GM19452 (cell line): ENCODE results near the gene OR5T2.
"Not testable (repeated sequence)": the region's sequence is repeated elsewhere in the genome, so short reads cannot be mapped to it uniquely, and the experiment has no call there.

ENCODE experiments used
- ATAC-seq: cut with Tn5 transposase; IDR thresholded peaks from one replicate; pipeline ENCODE4 v1.9.1; 2021; ENCODE audit not compliant: unreplicated experiment

Gene OR5T2

GRCh38 chr11:56234155-56234554 is at the start of gene OR5T2:
Gene OR5T2, minus strand, starts transcription at chr11:56234255. Its CDS starts 1,193 bp downstream, at chr11:56233062.
- no peak for ATAC-seq

DNA sequence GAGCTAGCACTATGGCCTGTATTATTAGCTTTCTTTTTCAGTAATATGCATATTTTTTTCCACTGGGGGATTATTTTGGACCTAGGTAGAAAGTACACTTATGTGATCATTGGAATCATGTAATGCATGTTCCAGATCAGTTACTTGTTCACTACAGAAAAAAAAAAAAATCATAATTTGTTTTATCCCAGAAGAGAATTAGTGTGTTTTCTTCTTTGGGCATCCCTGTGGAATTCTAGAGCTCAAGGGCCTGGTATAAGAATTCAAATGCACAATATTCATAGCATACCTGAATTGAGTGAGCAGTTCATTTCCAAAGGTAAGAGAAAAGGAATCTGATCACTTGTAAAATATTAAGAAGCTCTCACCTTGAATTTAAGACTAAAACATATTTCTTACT is 39.8 kb upstream of the OR5T2 start, which contains the start of gene OR5T1:
TSS of gene OR5T1 (plus strand) at position 301 of the 400 bp plus-strand sequence. CDS start 1,485 bp downstream, outside the sequence.
- no peak for ATAC-seq

- ATAC-seq = no peak
These were observed 37.0 kb upstream of the OR5T2 start for GRCh38 chr11:56271092-56271491.

- no peak for ATAC-seq
These were observed 17.9 kb upstream of the OR5T2 start, which contains the start of gene OR5T3 for GRCh38 chr11:56251954-56252353. Gene OR5T3, plus strand, starts transcription at chr11:56252254. Its CDS starts 0 bp downstream, at chr11:56252254.

DNA sequence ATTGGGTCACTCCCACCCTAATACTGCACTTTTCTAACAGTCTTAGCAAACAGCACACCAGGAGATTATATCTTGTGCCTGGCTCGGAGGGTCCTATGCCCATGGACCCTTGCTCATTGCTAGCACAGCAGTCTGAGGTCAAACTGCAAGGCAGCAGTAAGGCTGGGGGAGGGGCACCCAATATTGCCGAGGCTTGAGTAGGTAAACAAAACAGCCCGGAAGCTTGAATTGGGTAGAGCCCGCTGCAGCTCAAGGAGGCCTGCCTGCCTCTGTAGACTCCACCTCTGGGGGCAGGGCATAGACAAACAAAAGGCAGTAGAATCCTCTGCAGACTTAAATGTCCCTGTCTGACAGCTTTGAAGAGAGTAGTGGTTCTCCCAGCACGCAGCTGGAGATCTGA is 14.3 kb downstream of the OR5T2 start:
- ATAC-seq = not testable (repeated sequence)

DNA sequence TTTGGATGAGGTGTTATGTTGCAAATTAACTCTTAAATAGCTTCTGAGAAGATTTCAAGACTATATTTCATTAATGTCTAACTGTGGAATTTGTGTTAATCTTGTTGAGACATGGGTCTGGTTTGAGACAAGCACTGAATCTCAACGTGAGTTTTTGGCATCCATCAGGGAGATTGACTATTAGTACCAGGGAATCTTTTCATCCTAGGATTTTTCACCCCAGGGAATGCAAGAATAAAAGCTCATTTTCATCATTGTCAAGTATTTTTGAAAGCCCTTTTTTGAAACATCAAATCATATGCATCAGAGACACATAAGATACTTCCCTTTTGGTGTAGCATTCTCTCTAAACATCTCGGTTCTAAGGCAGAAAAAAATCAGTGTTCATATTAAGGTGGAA is 19.5 kb downstream of the OR5T2 start:
- ATAC-seq = no peak

DNA sequence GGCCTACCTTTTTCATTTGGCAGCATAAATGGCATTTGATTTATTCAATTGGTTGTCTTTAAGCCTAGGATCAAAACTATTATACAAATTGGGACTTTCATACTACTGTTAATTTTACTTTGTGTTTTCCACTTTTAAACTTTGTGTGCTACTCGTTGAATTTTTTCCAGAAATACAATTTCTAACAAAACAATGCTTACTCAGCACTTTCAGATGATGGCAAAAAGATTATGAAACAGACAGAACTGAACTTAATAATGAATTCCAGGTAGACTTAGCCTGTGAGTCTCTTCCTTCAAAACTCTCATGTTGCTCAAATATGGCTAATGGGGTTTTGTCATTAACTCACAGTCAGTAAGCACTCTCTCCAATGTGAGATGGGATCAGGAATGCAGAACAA is 26.3 kb downstream of the OR5T2 start:
- no peak for ATAC-seq

- ATAC-seq = no peak
These were observed 36.7 kb downstream of the OR5T2 start for GRCh38 chr11:56197367-56197766.

GRCh38 chr11:56196705-56197104 is 37.4 kb downstream of the OR5T2 start:
- no peak for ATAC-seq

GRCh38 chr11:56188602-56189001 is 45.5 kb downstream of the OR5T2 start:
- ATAC-seq = no peak

DNA sequence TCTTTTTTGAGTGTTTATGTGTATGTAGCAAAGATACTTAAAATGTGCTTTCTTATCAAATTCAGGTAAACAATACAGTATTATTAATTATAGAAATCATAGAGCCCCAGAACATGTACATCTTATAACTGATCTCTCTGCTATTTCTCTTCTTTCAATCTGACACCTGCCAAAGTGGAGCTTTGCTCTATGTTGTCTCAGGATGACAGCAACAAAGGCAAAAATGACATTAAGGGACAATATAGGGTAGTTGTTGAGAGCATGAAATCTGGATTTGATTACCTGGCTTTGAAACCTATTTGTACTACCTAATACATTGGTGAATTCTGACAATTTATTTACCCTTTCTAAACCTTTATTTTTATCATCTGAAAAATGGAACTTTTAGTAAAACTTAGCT is 50.6 kb downstream of the OR5T2 start:
- no peak for ATAC-seq
